ENCODE results near the gene GKN1.

DNA sequence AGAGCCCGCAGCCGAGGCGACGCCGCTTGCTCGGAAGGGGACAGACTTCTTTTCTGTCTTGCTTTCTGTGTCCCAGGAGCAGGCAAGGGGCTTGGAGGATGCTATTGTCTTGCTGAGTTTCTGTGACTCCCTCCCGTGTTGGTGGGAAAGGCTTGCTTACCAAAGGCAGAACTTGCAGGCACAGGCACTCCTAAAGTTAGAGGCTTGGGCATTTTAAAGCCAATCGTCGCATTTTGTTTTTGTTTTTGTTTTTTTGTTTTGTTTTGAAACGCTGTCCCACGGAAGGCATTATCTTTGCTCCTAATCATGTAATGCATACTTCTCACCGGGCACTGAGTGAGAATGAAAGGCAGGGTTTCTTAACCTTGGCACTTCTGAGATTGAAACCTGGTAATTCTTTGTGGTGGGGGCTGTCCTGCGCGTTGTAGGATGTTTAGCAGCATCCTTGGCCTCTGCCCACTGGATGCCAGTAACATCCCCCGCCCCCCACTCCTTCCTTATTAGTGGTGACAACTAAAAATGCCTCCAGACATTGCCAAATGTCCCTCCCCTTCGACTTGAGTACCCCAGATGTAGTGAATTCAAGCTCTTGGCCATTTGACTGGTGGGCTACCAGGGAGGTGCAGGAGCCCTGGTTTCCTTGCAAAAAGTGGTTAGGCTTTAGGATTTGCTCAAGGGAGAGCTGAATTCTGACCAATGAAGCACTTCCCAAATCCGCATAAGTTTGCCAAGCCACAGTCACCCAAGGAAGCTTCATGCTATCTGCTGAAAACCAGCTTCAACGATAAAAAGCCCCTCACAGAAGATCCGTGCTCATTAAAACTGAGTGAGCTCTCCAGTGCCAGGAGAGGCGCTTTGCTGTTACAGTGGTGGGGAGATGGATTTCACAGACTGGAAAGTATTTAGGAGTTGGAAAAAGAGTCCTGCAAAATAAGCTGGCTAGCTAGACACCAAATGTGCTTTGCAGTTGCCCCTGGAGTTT, 39.7 kb downstream of the GKN1 start:
- TF ChIP-seq, protein P1, sequence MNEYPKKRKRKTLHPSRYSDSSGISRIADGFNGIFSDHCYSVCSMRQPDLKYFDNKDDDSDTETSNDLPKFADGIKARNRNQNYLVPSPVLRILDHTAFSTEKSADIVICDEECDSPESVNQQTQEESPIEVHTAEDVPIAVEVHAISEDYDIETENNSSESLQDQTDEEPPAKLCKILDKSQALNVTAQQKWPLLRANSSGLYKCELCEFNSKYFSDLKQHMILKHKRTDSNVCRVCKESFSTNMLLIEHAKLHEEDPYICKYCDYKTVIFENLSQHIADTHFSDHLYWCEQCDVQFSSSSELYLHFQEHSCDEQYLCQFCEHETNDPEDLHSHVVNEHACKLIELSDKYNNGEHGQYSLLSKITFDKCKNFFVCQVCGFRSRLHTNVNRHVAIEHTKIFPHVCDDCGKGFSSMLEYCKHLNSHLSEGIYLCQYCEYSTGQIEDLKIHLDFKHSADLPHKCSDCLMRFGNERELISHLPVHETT (tag by site-specific recombination; IDR thresholded peaks at IDR 0.05), result no peak
- TF ChIP-seq ATF2 (tag by site-specific recombination; IDR thresholded peaks at IDR 0.05; ENCODE audit: low read depth) (no peak), CTCF (tag by site-specific recombination; IDR thresholded peaks at IDR 0.05) (no peak)

All from HEK293 (cell line).